GM12873 (cell line): ENCODE measurements around the gene GUCY2D.

Source experiments
- CTCF ChIP-seq: IDR thresholded peaks from 2 replicates; pipeline ENCODE4 v1.5.1; 2012; ENCODE audit warnings: low read depth, mild to moderate bottlenecking, moderate library complexity, low read length, control low read depth; ENCODE audit not compliant: insufficient read depth; ENCODE audit errors: missing control alignments

The GUCY2D gene

GRCh38 chr17:7993972-7994589 is 8.3 kb upstream of the GUCY2D start:
- TF ChIP-seq CTCF: no peak

- no peak for TF ChIP-seq CTCF
Measured at GRCh38 chr17:7995724-7996123, 6.7 kb upstream of the GUCY2D start.

GRCh38 chr17:7997186-7997585 is 5.2 kb upstream of the GUCY2D start:
- peak; percentile 8 for TF ChIP-seq CTCF

- TF ChIP-seq CTCF: no peak
Measured at GRCh38 chr17:8002721-8003593, 542 bp downstream of the GUCY2D start.

GRCh38 chr17:8003594-8004181 is 1.3 kb downstream of the GUCY2D start:
- TF ChIP-seq CTCF: no peak

- no peak for TF ChIP-seq CTCF
Measured at GRCh38 chr17:8004899-8005298, 2.5 kb downstream of the GUCY2D start.

- no peak for TF ChIP-seq CTCF
Measured at GRCh38 chr17:8005357-8005756, 2.9 kb downstream of the GUCY2D start.
